HG03432 (cell line): ENCODE data around the gene MBNL1.
"Not testable (repeated sequence)": the region's sequence is repeated elsewhere in the genome, so short reads cannot be mapped to it uniquely, and the experiment has no call there.

Experiments used
- ATAC-seq: cut with Tn5 transposase; IDR thresholded peaks from one replicate; pipeline ENCODE4 v1.9.1; 2021; ENCODE audit warnings: mild to moderate bottlenecking, moderate library complexity; ENCODE audit not compliant: unreplicated experiment

Gene MBNL1

GRCh38 chr3:152436707-152437590 is 168.2 kb downstream of the MBNL1 start:
- no peak for ATAC-seq

GRCh38 chr3:152438181-152438580 is 169.5 kb downstream of the MBNL1 start:
- ATAC-seq, result no peak

GRCh38 chr3:152438706-152439105 is 170.0 kb downstream of the MBNL1 start:
- ATAC-seq, result no peak

GRCh38 chr3:152440243-152440642 is 171.5 kb downstream of the MBNL1 start:
- ATAC-seq, result not testable (repeated sequence)

GRCh38 chr3:152443212-152444023 is 174.7 kb downstream of the MBNL1 start:
- peak; percentile 56 for ATAC-seq

GRCh38 chr3:152444029-152444641 is 175.4 kb downstream of the MBNL1 start:
- ATAC-seq, result peak; percentile 47

- ATAC-seq, result no peak
These were observed 176.5 kb downstream of the MBNL1 start for GRCh38 chr3:152445212-152445611.

GRCh38 chr3:152446495-152446894 is 177.8 kb downstream of the MBNL1 start:
- no peak for ATAC-seq

- ATAC-seq, result no peak
These were observed 178.8 kb downstream of the MBNL1 start for GRCh38 chr3:152447511-152447910.

- ATAC-seq, result no peak
These were observed 179.4 kb downstream of the MBNL1 start for GRCh38 chr3:152448091-152448490.

GRCh38 chr3:152452318-152452717 is 183.6 kb downstream of the MBNL1 start:
- ATAC-seq, result no peak

GRCh38 chr3:152454076-152454875 is 185.5 kb downstream of the MBNL1 start:
- no peak for ATAC-seq

GRCh38 chr3:152455989-152456388 is 187.3 kb downstream of the MBNL1 start:
- ATAC-seq, result no peak

- no peak for ATAC-seq
These were observed 189.0 kb downstream of the MBNL1 start for GRCh38 chr3:152457500-152458375.

GRCh38 chr3:152458376-152459117 is 189.8 kb downstream of the MBNL1 start:
- no peak for ATAC-seq

- no peak for ATAC-seq
These were observed 190.4 kb downstream of the MBNL1 start for GRCh38 chr3:152459118-152459515.

- ATAC-seq, result no peak
These were observed 190.8 kb downstream of the MBNL1 start for GRCh38 chr3:152459572-152459971.

GRCh38 chr3:152460936-152461335 is 192.2 kb downstream of the MBNL1 start:
- ATAC-seq, result no peak

- ATAC-seq, result no peak
These were observed 192.7 kb downstream of the MBNL1 start for GRCh38 chr3:152461460-152461859.
